Measurements from ENCODE around the gene PSMC3IP.

The PSMC3IP gene

DNA sequence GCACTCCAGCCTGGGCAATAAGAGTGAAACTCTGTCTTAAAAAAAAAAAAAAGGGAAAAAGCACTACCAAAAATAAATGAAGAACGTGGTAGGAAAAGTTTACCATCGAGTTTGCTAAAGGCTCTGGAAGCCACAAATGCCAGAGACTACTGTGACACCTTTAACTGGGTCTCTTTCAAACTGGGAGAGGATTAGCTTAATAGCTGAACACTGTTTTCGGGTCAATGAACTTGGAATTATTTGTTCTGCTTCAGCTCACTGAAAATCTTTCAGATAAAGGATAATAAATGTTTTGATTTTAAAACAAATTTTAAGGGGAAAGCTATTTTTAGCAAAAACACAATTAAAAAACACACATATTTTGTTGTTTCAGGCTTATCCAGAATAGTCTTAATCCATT is 30.2 kb upstream of the PSMC3IP start:
- DNase-seq (ENCODE audit: low spot score in 2 of 2) = peak in 1 of 2 experiments; percentile 18
- Histone ChIP-seq H3K36me3 (replicated peaks) (peaks cover 16% of the 10 kb centered on the region), H3K27me3 (ENCODE audit: low read depth) (no peaks in the 10 kb centered on the region), H3K9me3 (no peaks in the 10 kb centered on the region), H3K4me1 (peaks cover 23% of the 10 kb centered on the region), H3K4me3 (peak overlapping the region; percentile 97)
- in situ Hi-C loops (cut with MboI; ENCODE audit: low sequenced_read_pairs) = no loop called here

DNA sequence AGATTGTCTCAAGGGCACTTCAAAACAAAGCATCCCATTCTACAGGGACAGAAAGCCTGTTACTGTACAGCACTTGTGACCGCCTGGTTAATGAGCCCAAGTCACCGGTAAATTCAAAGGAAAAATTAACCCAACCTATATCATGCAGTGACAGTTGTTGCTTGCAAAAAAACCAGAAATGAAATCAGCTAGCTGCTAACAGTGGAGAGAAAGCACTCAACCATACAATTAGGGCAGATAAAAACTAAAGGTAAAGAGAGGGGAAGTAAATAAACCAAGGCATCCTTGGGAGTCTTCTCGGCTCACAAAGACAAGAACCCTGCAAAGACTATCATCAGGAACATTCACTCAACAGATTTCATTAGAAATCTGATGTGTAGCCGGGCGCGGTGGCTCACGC is 25.8 kb upstream of the PSMC3IP start:
- H3K27me3 ChIP-seq (ENCODE audit: low read depth) = no peaks in the 10 kb centered on the region
- H3K36me3 ChIP-seq (replicated peaks) = no peaks in the 10 kb centered on the region
- no peak overlapping the region for H3K4me3 ChIP-seq
- DNase-seq (ENCODE audit: low spot score in 2 of 2) = peak in 1 of 2 experiments; percentile 25
- peaks cover 20% of the 10 kb centered on the region for H3K4me1 ChIP-seq
- H3K9me3 ChIP-seq = no peaks in the 10 kb centered on the region
- in situ Hi-C loops (cut with MboI; ENCODE audit: low sequenced_read_pairs) = no loop called here

DNA sequence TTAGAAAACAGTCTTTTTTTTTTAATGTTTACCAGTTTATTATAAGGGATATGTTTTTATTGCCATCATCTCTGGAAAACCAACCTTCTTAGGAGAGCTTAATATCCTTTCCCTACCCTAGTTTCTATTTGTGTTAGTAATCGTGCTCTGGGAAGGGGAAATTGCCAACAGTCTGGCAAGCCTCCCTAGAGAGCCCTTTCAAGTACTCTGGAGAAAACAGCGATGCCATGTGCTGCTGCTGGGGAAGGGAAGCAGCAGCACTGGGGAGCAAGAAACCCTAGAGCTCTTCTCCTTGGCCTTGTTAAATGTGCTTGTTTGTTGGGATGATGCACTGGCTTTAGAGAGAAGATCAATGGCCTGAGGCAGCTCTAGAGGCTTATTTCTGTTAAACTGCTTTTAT is 21.4 kb upstream of the PSMC3IP start:
- no peaks in the 10 kb centered on the region for H3K36me3 ChIP-seq (replicated peaks)
- no peaks in the 10 kb centered on the region for H3K27me3 ChIP-seq (ENCODE audit: low read depth)
- H3K4me3 ChIP-seq = no peak overlapping the region
- in situ Hi-C loops (cut with MboI; ENCODE audit: low sequenced_read_pairs) = loop anchor here (25.0 kb wide), 2 partner anchors 163 to 338 kb away; partner anchors contain the start of genes RAMP2 and VPS25
- peaks cover 8% of the 10 kb centered on the region for H3K4me1 ChIP-seq
- no peaks in the 10 kb centered on the region for H3K9me3 ChIP-seq
- DNase-seq (ENCODE audit: low spot score in 2 of 2) = no peak

- Histone ChIP-seq H3K4me1 (no peaks in the 10 kb centered on the region), H3K36me3 (replicated peaks) (peaks cover 9% of the 10 kb centered on the region), H3K9me3 (no peaks in the 10 kb centered on the region), H3K27me3 (ENCODE audit: low read depth) (no peaks in the 10 kb centered on the region), H3K4me3 (no peak overlapping the region)
- no peak for DNase-seq (ENCODE audit: low spot score in 2 of 2)
- in situ Hi-C loops (cut with MboI; ENCODE audit: low sequenced_read_pairs) = loop anchor here (25.0 kb wide), 2 partner anchors 166 to 341 kb away; partner anchors contain the start of genes RAMP2 and VPS25
Measured at GRCh38 chr17:42596386-42596785, 18.9 kb upstream of the PSMC3IP start.

DNA sequence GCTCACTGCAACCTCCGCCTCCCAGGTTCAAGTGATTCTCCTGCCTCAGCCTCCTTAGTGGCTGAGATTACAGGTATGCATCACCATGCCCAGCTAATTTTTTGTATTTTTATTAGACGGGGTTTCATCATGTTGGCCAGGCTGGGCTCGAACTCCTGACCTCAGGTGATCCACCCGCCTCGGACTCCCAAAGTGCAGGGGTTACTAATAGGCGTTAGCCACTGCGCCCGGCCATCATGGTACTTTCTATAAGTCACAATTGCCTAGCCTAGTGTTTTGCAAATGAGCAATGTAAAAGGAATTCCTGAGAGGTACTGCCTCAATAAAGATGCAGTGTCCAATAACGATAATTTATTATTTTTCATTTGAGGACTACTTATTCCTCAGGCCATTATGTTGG is 13.9 kb upstream of the PSMC3IP start:
- Histone ChIP-seq H3K4me3 (no peak overlapping the region), H3K9me3 (no peaks in the 10 kb centered on the region), H3K27me3 (ENCODE audit: low read depth) (no peaks in the 10 kb centered on the region), H3K36me3 (replicated peaks) (peaks cover 24% of the 10 kb centered on the region), H3K4me1 (no peaks in the 10 kb centered on the region)
- DNase-seq (ENCODE audit: low spot score in 2 of 2) = no peak
- in situ Hi-C loops (cut with MboI; ENCODE audit: low sequenced_read_pairs) = loop anchor here (25.0 kb wide), 2 partner anchors 171 to 346 kb away; partner anchors contain the start of genes RAMP2 and VPS25

- in situ Hi-C loops (cut with MboI; ENCODE audit: low sequenced_read_pairs) = loop anchor here (25.0 kb wide), 2 partner anchors 171 to 346 kb away; partner anchors contain the start of genes RAMP2 and VPS25
- Histone ChIP-seq H3K4me1 (no peaks in the 10 kb centered on the region), H3K27me3 (ENCODE audit: low read depth) (no peaks in the 10 kb centered on the region), H3K36me3 (replicated peaks) (peaks cover 24% of the 10 kb centered on the region), H3K9me3 (no peaks in the 10 kb centered on the region), H3K4me3 (no peak overlapping the region)
- DNase-seq (ENCODE audit: low spot score in 2 of 2) = no peak
Measured at GRCh38 chr17:42590886-42591285, 13.4 kb upstream of the PSMC3IP start.

- in situ Hi-C loops (cut with MboI; ENCODE audit: low sequenced_read_pairs) = loop anchor here (25.0 kb wide), 2 partner anchors 176 to 351 kb away; partner anchors contain the start of genes RAMP2 and VPS25
- Histone ChIP-seq H3K4me3 (no peak overlapping the region), H3K36me3 (replicated peaks) (peaks cover 53% of the 10 kb centered on the region)
Measured at GRCh38 chr17:42586514-42587230, 9.1 kb upstream of the PSMC3IP start.

GRCh38 chr17:42585353-42585752 is 7.8 kb upstream of the PSMC3IP start:
- H3K4me3 ChIP-seq = no peak overlapping the region
- no peaks in the 10 kb centered on the region for H3K27me3 ChIP-seq (ENCODE audit: low read depth)
- no peaks in the 10 kb centered on the region for H3K4me1 ChIP-seq
- in situ Hi-C loops (cut with MboI; ENCODE audit: low sequenced_read_pairs) = loop anchor here (25.0 kb wide), 2 partner anchors 177 to 352 kb away; partner anchors contain the start of genes RAMP2 and VPS25
- peaks cover 55% of the 10 kb centered on the region for H3K36me3 ChIP-seq (replicated peaks)
- H3K9me3 ChIP-seq = no peaks in the 10 kb centered on the region
- no peak for DNase-seq (ENCODE audit: low spot score in 2 of 2)

More at GRCh38 chr17:42586514-42587230, 9.1 kb upstream of the PSMC3IP start:
- no peak for DNase-seq (ENCODE audit: low spot score in 2 of 2)
- H3K27me3 ChIP-seq (ENCODE audit: low read depth) = no peaks in the 10 kb centered on the region
- no peaks in the 10 kb centered on the region for H3K4me1 ChIP-seq
- H3K9me3 ChIP-seq = no peaks in the 10 kb centered on the region

GRCh38 chr17:42584880-42585279 is 7.4 kb upstream of the PSMC3IP start:
- peaks cover 60% of the 10 kb centered on the region for H3K36me3 ChIP-seq (replicated peaks)
- in situ Hi-C loops (cut with MboI; ENCODE audit: low sequenced_read_pairs) = loop anchor here (5.0 to 25.0 kb wide), 4 partner anchors 47 to 352 kb away; partner anchors contain the start of genes PLEKHH3, RAMP2 and VPS25

GRCh38 chr17:42581744-42582270 is 4.3 kb upstream of the PSMC3IP start:
- Histone ChIP-seq H3K9me3 (no peaks in the 10 kb centered on the region), H3K4me3 (no peak overlapping the region), H3K4me1 (peaks cover 4% of the 10 kb centered on the region; the same call in 1 of the 2 replicates), H3K36me3 (replicated peaks) (peaks cover 53% of the 10 kb centered on the region), H3K27me3 (ENCODE audit: low read depth) (no peaks in the 10 kb centered on the region)
- DNase-seq (ENCODE audit: low spot score in 2 of 2) = no peak
- in situ Hi-C loops (cut with MboI; ENCODE audit: low sequenced_read_pairs) = loop anchor here (5.0 to 25.0 kb wide), 4 partner anchors 50 to 355 kb away; partner anchors contain the start of genes PLEKHH3, RAMP2 and VPS25

More at GRCh38 chr17:42584880-42585279, 7.4 kb upstream of the PSMC3IP start:
- DNase-seq (ENCODE audit: low spot score in 2 of 2) = no peak
- Histone ChIP-seq H3K4me3 (no peak overlapping the region), H3K27me3 (ENCODE audit: low read depth) (no peaks in the 10 kb centered on the region), H3K9me3 (no peaks in the 10 kb centered on the region), H3K4me1 (no peaks in the 10 kb centered on the region)

- in situ Hi-C loops (cut with MboI; ENCODE audit: low sequenced_read_pairs) = loop anchor here (5.0 to 25.0 kb wide), 5 partner anchors 52 to 357 kb away; partner anchors contain the start of genes PLEKHH3, PSME3, RAMP2 and VPS25
- Histone ChIP-seq H3K4me1 (peaks cover 14% of the 10 kb centered on the region; the same call in 1 of the 2 replicates), H3K27me3 (ENCODE audit: low read depth) (no peaks in the 10 kb centered on the region), H3K9me3 (no peaks in the 10 kb centered on the region), H3K36me3 (replicated peaks) (peaks cover 65% of the 10 kb centered on the region), H3K4me3 (no peak overlapping the region)
- no peak for DNase-seq (ENCODE audit: low spot score in 2 of 2)
Measured at GRCh38 chr17:42579794-42580551, 2.4 kb upstream of the PSMC3IP start.

DNA sequence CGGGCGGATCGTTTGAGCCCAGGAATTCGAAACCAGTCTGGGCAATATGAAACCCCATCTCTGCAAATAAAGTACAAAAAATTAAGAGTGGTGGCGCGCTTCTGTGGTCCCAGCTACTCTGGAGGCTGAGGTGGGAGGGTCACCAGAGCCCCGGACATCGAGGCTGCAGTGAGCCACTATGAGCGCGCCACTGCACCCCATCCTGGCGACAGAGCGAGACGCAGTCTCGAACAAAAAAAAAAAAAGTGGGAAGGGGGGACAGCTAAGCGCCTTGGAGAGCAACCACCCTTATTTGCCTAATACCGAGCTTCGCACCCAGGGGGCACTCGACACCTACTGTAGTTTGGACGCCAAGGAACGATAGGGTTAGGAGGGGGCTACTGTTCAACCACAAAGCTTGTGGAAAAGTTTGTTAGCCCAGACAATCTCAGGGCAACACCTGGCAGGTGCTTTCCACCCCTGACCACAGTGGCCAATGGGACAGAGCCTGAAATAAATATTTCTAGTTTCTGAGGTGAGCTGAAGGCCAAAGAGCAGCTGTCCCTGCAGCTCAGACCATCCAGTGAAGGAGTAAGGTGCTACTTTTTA is 847 bp upstream of the PSMC3IP start:
- in situ Hi-C loops (cut with MboI; ENCODE audit: low sequenced_read_pairs) = loop anchor here (10.0 to 25.0 kb wide), 3 partner anchors 184 to 359 kb away; partner anchors contain the start of genes PSME3, RAMP2 and VPS25
- peak; percentile 81 to 92 for DNase-seq (ENCODE audit: low spot score in 2 of 2)
- H3K36me3 ChIP-seq (replicated peaks) = peaks cover 66% of the 10 kb centered on the region

DNA sequence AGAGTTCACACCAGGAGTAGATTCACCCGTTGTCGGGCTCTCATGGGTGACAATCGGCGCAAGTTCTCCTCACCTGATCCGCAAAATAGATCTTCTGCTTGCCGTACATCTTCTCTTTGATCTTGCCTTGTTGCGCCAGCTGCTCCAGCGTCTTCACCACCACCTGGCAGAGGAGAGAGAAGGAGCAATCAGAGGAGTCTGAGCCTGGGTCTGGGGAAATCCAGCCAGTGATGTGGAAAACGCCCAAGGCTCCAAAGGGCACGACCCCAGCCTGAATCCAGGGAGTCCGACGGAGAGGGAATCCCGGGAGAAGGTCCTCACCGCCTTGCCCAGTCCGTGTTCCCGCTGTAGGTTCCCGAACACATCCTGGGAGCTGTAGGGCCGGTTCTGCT is 393 bp downstream of the PSMC3IP start:
- Histone ChIP-seq H3K4me3 (peak overlapping the region; percentile 76), H3K27me3 (ENCODE audit: low read depth) (no peaks in the 10 kb centered on the region), H3K36me3 (replicated peaks) (peaks cover 66% of the 10 kb centered on the region), H3K9me3 (no peaks in the 10 kb centered on the region), H3K4me1 (peaks cover 14% of the 10 kb centered on the region; the same call in 1 of the 2 replicates)
- no peak for DNase-seq (ENCODE audit: low spot score in 2 of 2)
- in situ Hi-C loops (cut with MboI; ENCODE audit: low sequenced_read_pairs) = loop anchor here (10.0 to 25.0 kb wide), 3 partner anchors 185 to 360 kb away; partner anchors contain the start of genes PSME3, RAMP2 and VPS25

More for the DNA sequence above, 847 bp upstream of the PSMC3IP start:
- peaks cover 14% of the 10 kb centered on the region; the same call in 1 of the 2 replicates for H3K4me1 ChIP-seq
- H3K27me3 ChIP-seq (ENCODE audit: low read depth) = no peaks in the 10 kb centered on the region
- no peaks in the 10 kb centered on the region for H3K9me3 ChIP-seq
- peak overlapping the region; percentile 76 for H3K4me3 ChIP-seq
